ENCODE measurements around the gene C22orf15.
A peak's percentile ranks its signal among the peaks of the same experiment; 100 is the strongest.

- peak; percentile 91 for TF ChIP-seq CTCF (conservative IDR thresholded peaks at IDR 0.05)
- peak; percentile 62; the same call in 1 of the 2 replicates for TF ChIP-seq ZFX (IDR thresholded peaks at IDR 0.05)
Observed at GRCh38 chr22:23767673-23768548, 5.1 kb downstream of the C22orf15 start, which contains the start of gene CHCHD10.

Data from C4-2B (cell line).